GM19043 (cell line): ENCODE measurements around the gene ZBTB25.

ENCODE experiments used
- ATAC-seq: cut with Tn5 transposase; IDR thresholded peaks from one replicate; pipeline ENCODE4 v1.9.1; 2021; ENCODE audit warnings: low read depth; ENCODE audit not compliant: unreplicated experiment

ZBTB25 gene

DNA sequence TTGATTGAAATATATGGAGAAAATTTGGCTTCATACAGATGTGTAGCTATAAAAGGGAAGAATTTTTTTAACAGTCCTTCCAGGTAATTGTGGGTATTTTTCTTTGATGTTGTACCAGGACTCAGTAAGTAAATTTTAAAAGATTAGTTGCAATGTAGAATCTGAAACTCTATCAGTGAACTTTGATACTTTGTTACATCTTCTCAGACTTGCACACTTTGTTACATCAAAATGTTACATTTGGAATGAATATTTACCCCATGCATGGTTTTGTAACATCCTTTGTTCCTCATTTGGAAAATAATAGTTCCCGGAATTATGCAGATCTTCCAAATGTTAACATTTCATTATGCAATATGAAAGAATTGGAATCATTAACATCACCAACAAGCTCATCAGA is 101.7 kb downstream of the ZBTB25 start:
- ATAC-seq = no peak

DNA sequence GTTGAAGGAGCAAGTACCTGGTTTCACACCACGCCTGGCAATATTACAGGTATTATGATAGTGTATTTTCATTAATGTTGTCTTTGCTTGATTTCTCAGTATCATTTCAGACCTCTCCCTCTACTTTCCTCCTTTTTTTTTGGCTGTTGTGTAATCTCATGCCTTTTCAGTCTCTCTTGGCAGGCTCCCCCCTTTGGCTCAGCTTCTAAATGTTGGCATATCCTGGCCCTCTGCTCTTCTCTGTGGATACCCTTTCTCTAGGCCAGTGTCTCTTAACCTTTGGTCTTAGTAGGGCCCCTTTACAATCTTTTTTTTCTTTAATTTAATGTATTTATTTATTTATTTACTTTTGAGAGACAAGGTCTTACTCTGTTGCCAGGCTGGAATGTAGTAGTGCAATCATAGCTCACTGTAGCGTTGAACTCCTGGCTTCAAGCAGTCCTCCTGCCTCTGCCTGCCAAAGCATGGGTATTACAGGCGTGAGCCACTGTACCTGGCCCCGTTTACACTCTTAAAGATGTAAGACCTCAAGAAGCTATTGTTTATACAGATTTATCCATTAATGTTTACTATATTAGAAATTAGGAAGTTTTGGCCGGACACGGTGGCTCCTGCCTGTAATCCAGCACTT is 102.7 kb downstream of the ZBTB25 start:
- no peak for ATAC-seq
